Natural killer cell (primary cell): Measurements from ENCODE around the gene C2. TPM values are rescaled to one million over a fixed set of nuclear protein-coding genes. Genes with fewer than 3 reads are reported as not detected.
A peak's percentile ranks its signal among the peaks of the same experiment; 100 is the strongest.

Source experiments
- ATAC-seq, 3 donors: fragments of 150-1000 bp in 2 of 3; fragments of 200-7000 bp in 1 of 3; cut with Tn5 transposase; 1 replicate in 1 of 3; 2 replicates in 2 of 3; pipeline ENCODE4 v1.10.0; 2021; ENCODE audit warnings: mild to moderate bottlenecking in 2 of 3, moderate library complexity in 2 of 3
- DNase-seq, 2 donors: peaks; one replicate each; pipeline versions ENCODE4 v3.0.0 to v3.0.0-alpha.2; 2013 to 2021; ENCODE audit warnings: mixed read lengths in 1 of 2
- H3K27ac ChIP-seq: one replicate; pipeline ENCODE4 v1.5.1; 2013; ENCODE audit warnings: mild to moderate bottlenecking, low read length
- H3K27me3 ChIP-seq: one replicate; pipeline ENCODE4 v1.6.1; 2013; ENCODE audit warnings: low read length; ENCODE audit not compliant: control insufficient read depth, insufficient read depth
- H3K36me3 ChIP-seq: one replicate; pipeline ENCODE4 v1.6.1; 2013; ENCODE audit warnings: low read length; ENCODE audit not compliant: control insufficient read depth, insufficient read depth
- H3K4me1 ChIP-seq: one replicate; pipeline ENCODE4 v1.6.1; 2013; ENCODE audit warnings: low read length; ENCODE audit not compliant: control insufficient read depth, insufficient read depth
- H3K4me3 ChIP-seq: one replicate; pipeline ENCODE4 v1.5.1; 2013; ENCODE audit warnings: low read length
- H3K9me3 ChIP-seq: one replicate; pipeline ENCODE4 v1.6.1; 2013; ENCODE audit warnings: low read length; ENCODE audit not compliant: control insufficient read depth, insufficient read depth
- H3K27ac Mint-ChIP-seq, 2 donors: one replicate each; pipeline ENCODE4 v1.8.0; 2022; ENCODE audit warnings: mild to moderate bottlenecking in 2 of 2, mixed read lengths in 2 of 2, moderate library complexity in 1 of 2
- H3K27me3 Mint-ChIP-seq, 2 donors: one replicate each; pipeline ENCODE4 v1.8.0; 2022; ENCODE audit warnings: low read depth in 2 of 2, mixed read lengths in 2 of 2
- H3K36me3 Mint-ChIP-seq: one replicate; pipeline ENCODE4 v1.8.0; 2022; ENCODE audit warnings: mixed read lengths
- H3K4me1 Mint-ChIP-seq, 2 donors: one replicate each; pipeline ENCODE4 v1.8.0; 2022; ENCODE audit warnings: mixed read lengths in 2 of 2
- H3K4me3 Mint-ChIP-seq: one replicate; pipeline ENCODE4 v1.8.0; 2022; ENCODE audit warnings: mild to moderate bottlenecking, moderate library complexity, mixed read lengths
- H3K9me3 Mint-ChIP-seq, 2 donors: one replicate each; pipeline ENCODE4 v1.8.0; 2022; ENCODE audit warnings: mixed read lengths in 2 of 2
- CTCF ChIP-seq: fragments of 200-600 bp; IDR thresholded peaks from one replicate; pipeline ENCODE4 v1.8.0; 2022; ENCODE audit warnings: antibody characterized with exemption
- WGBS: methylation state at CpG from one replicate; pipeline ENCODE4 v1.1.7; 2013; ENCODE audit warnings: missing lambda C conversion rate; ENCODE audit not compliant: insufficient coverage; 5-methylcytosine and 5-hydroxymethylcytosine counted together
- intact Hi-C: fragments of 100-400 bp; cut with micrococcal nuclease; formaldehyde crosslinking; loops from one replicate; pipeline ENCODE4 v1.14.2; 2022
- total RNA-seq, 4 donors: library from RNA; stranded (reverse); fragments of 120-200 nt in 1 of 4; gene quantifications; one replicate each; pipeline versions ENCODE4 v1.2.3 to v1.2.4, GENCODE V29; 2013 to 2022

The C2 gene
- total RNA-seq, 3 donors from 2014 or later (not counting 1 experiment from before 2014, with no cell fraction given): 0.55 to 1.3 (median 1.0) TPM

DNA sequence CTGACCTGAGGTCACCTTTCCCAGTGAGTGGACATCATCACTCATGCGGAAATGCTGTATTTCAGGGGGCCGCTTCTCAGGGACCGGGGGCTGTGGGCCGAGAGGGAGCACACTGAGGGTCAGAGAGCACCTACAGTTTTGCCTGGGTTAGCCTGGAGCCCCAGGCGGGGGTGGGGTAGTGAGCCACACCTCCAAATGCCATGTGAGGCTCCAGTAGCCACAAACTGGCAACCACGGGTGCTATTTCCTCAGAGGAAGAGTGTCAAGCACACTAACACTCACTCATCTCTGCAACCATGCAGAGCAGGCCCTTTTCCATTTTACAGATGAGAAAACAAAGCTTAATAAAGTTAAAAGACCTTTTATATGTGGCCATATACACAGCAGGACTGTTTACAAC lies 34.7 kb upstream of the C2 start:
- DNase-seq (no peak), ATAC-seq (no peak)
- no peak for TF ChIP-seq CTCF
- no peak overlapping the region for H3K4me3 ChIP-seq
- WGBS: 77% methylated on average over 6 of the region's 6 CpGs
- Mint-ChIP-seq H3K4me1 (peaks cover 13 to 15% of the 10 kb centered on the region in 2 donors), H3K9me3 (no peaks in the 10 kb centered on the region), H3K4me3 (no peak overlapping the region), H3K27me3 (no peaks in the 10 kb centered on the region), H3K36me3 (peaks cover 7% of the 10 kb centered on the region), H3K27ac (no peak overlapping the region)
- no peaks in the 10 kb centered on the region for H3K27me3 ChIP-seq
- no peaks in the 10 kb centered on the region for H3K9me3 ChIP-seq
- peaks cover 45% of the 10 kb centered on the region for H3K36me3 ChIP-seq
- H3K4me1 ChIP-seq: peaks cover 10% of the 10 kb centered on the region
- intact Hi-C loops: no loop called here
- no peak overlapping the region for H3K27ac ChIP-seq

- peaks cover 30 to 42% of the 10 kb centered on the region in 2 donors for H3K4me1 Mint-ChIP-seq
- H3K27me3 ChIP-seq: no peaks in the 10 kb centered on the region
- intact Hi-C loops: loop anchor here (5.0 kb wide), 1 partner anchor 61 kb away; the partner anchor contains the start of genes NELFE and SKIC2
- DNase-seq (no peak), ATAC-seq (no peak)
- no peaks in the 10 kb centered on the region for H3K27me3 Mint-ChIP-seq
- H3K36me3 Mint-ChIP-seq: peaks cover under 1% of the 10 kb centered on the region
- H3K9me3 ChIP-seq: no peaks in the 10 kb centered on the region
- H3K27ac Mint-ChIP-seq: peak overlapping the region; percentile 86 to 92
- peak overlapping the region; percentile 81 for H3K27ac ChIP-seq
- H3K4me1 ChIP-seq: peaks cover 45% of the 10 kb centered on the region
- TF ChIP-seq CTCF: no peak
- no peaks in the 10 kb centered on the region for H3K9me3 Mint-ChIP-seq
- 69% methylated on average over 4 of the region's 4 CpGs for WGBS
- peaks cover 20% of the 10 kb centered on the region for H3K36me3 ChIP-seq
- peak overlapping the region; percentile 89 for H3K4me3 Mint-ChIP-seq
- H3K4me3 ChIP-seq: peak overlapping the region; percentile 76
These were observed 31.0 kb upstream of the C2 start for GRCh38 chr6:31896493-31896855.

DNA sequence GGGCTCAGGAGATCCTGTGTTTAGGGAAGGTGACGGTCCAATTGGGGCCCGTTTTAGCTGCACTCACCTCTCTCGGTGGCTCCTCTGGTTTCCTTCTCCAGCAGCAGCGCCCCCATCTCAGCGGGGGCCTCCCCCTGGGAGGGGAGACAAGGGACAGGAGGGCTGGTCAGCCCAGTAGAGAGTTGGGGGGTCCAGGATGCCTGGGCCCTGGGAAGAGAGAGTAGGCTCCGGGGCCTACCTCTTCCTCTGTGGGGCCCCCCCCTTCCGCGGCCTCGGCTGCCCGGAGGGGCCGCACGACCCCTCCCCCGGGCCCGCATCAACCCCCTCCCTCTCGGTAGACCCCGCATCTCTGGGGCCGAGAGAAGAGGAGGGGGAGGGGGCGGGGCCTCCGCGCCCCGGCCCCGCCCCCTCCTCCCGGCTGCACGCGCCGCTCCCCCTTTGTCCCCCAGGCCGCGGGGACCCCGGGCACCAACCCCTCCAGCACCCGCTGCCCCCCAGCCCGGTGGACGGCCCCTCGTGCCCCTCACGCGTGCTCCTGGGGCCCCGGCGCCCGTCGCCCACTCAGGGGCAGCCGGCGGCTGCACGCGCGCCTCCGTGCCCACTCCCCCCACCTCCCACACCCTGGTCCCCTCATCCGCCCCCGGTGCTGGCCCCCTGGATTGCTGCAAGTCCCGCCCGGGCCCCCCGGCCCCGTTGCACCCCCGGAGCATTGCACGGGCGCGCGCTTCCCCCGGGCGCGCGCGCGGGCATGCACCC lies 30.5 kb upstream of the C2 start:
- WGBS: 2% methylated on average over 42 of the region's 62 CpGs
- TF ChIP-seq CTCF: no peak
- intact Hi-C loops: loop anchor here (1.0 to 5.0 kb wide), 2 partner anchors 34 to 60 kb away; partner anchors contain the start of genes NELFE and SKIC2
- Histone ChIP-seq H3K4me3 (peak overlapping the region; percentile 76), H3K4me1 (peaks cover 46% of the 10 kb centered on the region), H3K36me3 (peaks cover 17% of the 10 kb centered on the region), H3K27me3 (no peaks in the 10 kb centered on the region), H3K9me3 (no peaks in the 10 kb centered on the region), H3K27ac (peak overlapping the region; percentile 81)
- H3K27me3 Mint-ChIP-seq: no peaks in the 10 kb centered on the region
- peaks cover 27 to 45% of the 10 kb centered on the region in 2 donors for H3K4me1 Mint-ChIP-seq
- H3K9me3 Mint-ChIP-seq: no peaks in the 10 kb centered on the region
- no peaks in the 10 kb centered on the region for H3K36me3 Mint-ChIP-seq
- ATAC-seq (peak; percentile 3 to 5 (median 4)), DNase-seq (peak in 1 of 2 donors; percentile 43)
- peak overlapping the region; percentile 86 to 92 for H3K27ac Mint-ChIP-seq
- H3K4me3 Mint-ChIP-seq: peak overlapping the region; percentile 97
